SK-N-DZ (cell line): ENCODE measurements around the gene FKBP1A.

Source experiments
- DNase-seq: peaks from one replicate; pipeline ENCODE4 v3.0.0-alpha.2; 2015; ENCODE audit warnings: low spot score

FKBP1A gene

DNA sequence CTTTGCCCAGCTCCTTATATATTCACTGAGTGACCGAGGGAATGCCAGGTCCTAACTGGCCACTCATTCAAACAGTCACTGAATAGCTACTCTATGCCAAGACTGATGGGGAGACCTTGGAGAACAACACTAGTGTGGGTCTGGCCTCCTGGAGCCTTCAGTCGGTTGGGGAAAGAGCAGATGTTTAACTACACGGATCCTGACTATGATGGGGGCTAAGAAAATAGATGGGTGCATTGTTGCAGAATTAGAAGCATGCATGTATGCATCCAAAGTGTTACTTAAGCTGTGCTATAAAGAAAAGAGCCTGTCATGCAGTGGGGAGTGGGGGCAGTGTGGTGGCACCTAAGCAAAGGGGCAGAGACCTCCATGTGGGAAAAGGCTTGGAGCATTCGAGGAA is 6.5 kb downstream of the FKBP1A start:
- DNase-seq, result no peak

DNA sequence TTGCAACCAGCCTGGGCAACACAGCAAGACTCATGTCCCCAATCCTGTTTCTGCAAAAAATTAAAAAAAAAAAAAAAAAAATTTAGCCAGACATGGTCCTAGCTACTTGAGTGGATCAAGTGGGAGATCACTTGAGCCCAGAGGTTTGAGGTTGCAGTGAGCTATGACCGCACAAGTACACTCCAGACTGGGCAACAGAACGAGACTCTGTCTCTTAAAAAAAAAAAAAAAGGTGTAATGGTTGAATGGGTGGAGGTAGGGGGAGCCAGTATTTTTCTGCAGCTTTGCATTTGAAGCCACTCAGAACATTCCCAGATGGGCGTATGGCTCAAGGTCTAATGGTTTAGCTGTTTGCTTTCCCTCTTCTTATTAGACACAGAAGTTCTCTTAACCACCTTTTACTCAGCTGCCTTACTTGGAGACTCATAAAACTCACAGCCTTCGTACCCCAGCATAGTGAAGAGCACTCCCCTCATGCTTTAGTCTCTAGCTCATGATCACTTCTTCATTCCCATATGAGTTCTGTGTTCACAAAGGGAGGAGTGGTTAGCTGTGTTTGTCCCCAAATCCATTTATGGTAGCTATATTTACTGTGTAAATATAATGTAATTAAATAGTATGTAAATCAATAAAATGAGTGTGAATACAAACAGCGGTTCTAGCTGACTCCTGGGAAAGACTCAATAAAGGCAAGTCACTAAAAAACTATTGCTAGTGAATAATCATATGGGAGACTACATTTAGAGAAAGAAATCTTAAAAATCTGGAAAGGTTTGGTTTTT is 9.0 kb downstream of the FKBP1A start:
- DNase-seq, result no peak

DNA sequence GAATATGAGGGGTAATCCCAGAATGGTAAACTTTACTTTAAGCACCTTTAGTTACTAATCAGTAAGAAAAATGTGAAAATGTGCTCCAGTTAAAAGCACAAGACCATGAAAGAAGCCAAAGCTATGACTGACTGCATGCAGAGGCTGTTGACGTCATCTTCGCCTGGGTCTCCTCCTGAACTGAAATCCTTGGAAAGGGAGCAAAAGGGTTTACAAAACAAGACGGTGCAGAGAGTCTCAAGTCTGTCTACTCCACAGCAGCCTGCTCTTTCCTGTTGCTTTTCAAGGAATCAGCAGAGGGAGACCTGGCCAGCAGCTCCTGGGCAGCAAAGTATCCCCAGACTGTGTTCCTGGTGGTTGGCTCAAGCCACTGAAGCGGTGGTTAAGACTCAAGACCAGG is 10.2 kb downstream of the FKBP1A start:
- DNase-seq, result no peak

DNA sequence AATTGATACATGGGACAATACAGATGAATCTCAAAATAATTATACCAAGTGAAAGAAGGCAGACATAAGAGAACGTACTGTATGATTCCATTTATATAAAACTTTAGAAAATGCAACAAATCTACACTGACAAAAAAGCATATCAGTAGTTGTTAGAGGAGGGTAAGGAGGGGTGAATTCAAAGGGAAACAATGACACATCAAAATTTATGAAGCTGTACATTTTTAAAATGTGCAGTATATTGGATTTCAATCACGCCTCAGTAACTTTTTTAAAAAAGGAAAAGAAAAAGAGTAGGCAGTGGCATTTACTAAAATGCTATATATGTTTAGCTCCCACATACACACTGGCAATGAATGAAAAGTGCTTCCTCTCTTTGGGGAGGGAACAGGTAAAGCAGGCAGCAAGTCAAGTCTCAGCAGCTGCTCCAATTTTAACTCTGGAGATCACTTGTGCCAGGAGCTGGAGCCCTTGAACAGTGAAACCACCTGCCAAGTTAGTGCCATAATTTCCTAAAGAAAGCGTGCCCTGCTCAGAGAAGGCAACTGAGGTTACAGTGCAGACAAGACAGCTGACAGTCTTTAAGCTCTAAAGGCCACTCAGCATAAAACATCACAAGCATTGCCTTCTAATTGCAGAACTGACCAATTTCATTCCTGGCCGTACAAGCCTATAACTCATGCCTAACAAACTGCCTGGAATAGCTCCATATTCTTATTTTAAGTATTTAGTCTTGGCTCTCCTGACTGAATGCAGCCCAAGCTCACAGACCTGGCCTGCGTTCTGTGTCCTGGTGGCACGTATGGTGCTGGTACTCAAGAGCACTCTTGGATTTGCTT is 10.9 kb downstream of the FKBP1A start:
- DNase-seq, result no peak

DNA sequence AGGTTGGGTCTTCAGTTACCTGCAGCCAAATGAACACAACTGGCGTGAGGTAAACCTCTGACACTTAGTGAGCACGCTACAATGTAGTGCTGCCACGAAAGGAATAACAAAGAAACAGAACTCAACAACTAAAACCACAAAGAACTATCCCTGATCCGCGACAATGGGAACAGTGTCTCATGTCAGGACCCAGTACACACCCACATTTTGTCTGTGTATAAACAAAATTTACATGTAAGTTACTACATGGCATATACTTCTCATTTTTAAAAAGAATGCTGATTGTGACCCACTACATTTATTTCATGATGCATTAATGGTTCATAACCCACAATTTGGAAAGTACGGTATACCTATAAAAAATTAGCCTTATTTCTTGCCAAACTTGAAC is 14.1 kb downstream of the FKBP1A start:
- DNase-seq, result no peak

DNA sequence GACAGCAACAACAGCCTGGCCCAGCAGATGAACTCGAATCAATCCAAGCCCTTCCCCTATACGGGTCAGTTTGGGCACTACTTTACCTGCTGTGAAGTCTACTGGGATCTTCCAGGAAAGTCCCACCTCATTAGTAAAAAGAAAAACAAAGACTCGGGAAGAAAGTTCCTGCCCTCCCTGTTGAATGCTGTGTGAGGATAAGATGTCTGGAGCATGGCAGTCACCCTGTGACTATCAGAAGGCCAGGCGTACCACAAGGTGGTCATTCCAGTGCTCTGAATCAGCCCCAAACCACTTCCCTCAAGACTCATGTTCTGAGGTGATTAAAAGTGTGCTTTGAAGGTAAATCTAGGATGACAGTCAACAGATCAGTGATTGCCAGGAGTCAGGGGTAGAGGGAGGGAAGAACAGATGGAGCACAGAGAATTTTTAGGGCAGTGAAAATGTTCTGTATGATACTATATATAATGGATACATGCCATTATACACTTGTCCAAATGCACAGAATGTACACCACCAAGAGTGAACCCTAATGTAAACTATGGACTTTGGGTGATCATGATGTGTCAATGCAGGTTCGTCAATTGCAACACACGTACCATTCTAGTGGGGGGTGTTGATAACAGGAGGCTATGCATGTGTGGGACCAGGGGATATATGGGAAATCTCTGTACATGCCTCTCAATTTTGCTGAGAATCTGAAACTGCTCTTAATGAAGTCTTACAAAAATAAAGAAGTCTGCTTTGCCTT is 14.7 kb downstream of the FKBP1A start:
- DNase-seq, result no peak

DNA sequence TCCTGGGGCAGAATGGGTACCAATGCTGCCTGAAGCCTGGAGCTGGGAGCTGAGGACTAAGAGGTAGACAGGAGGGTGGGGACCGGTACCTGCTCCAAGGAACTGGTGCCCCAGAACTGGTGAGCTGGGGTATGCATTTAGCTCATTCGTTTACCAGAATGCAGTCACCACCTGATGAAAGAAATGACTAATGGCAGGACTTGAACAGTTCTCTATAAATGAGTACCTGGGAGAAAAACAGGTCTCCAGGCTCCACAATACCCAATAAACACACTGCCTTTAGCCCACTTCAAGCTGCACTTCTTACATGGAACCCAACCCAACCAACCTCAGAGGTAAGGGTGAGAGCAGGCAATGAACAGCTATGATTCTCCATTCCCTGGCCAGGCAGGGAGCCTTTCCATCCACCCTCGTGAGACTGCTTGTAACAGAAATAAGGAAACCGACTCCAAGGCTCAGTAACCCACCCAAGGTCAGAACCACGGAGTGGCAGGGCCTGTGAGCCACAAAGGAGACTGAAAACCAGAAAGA is 15.4 kb downstream of the FKBP1A start:
- no peak for DNase-seq

DNA sequence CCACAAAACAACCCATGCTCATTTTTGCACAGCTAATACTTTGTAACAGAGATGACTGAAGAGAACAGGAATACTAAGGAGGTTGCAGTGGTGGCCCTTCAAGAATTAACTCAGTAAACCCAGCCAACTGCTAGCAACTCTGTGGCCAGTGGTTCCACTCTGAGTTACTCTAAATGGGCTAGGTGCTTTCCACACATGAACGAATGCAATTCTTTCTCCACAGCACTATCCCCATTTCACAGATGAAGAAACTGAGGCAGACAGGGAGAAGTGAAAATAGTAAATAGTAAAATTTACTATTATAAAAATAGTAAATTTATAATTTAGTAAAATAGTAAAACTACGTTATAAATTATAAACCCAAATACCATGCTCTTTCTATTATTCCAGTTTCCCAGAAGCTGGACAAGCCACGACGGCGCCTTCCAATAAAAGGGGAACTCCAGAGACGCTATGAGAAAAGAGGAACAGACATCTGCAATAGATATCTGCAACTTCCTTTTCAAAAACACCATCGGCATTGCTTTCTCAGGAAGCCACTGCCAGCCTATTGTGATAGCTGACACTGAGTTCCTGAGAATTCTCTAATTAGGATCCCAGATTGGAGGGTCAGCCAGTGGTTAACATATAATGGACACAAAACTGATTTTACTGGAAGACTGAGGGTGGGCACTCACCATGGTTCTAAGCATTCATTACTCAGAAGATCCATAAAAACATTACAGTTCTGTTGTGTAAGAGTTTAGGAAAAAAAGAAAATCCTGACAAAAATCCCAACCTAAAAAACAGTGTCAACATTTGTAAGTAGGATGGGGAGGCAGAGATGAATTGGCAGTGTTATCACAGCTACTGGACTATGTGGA is 16.2 kb downstream of the FKBP1A start:
- DNase-seq, result no peak

DNA sequence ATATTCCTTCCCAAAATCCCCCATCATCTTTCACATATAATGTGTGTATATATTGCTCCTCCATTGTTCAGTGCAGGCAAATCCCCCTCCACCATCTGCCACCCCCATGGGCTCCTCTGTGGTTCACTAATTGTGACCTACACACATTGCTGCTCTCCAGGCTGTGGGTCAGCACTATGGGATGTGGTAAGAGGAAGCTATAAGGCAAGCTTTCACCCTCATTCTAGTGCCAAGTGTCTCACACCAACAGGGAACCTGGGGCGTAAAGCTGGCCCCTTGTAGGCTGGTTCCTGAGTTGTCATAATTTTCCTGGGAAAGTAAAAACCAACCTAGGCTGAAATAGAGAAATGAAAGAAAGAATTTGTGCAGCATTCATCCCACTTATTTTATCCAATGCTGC is 16.8 kb downstream of the FKBP1A start:
- no peak for DNase-seq

DNA sequence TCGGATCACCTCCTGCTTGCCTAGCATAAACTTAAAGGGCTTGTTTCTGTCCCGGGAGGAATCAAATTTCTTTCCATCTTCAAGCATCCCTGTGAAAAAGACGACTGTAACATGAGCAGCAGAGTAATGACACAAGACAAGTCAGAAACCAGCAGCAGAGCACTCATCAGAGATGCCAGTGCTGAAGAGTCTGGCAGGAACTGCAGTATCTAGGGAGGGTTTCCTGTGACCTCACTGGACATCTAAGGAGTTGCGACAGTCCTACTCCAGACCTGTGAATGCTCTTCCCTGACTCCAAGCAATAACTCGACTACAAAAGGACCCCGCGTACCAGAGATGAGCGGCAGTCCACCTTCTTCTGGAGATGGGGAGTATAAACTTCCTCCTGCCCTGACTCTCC is 17.3 kb downstream of the FKBP1A start:
- DNase-seq, result no peak

DNA sequence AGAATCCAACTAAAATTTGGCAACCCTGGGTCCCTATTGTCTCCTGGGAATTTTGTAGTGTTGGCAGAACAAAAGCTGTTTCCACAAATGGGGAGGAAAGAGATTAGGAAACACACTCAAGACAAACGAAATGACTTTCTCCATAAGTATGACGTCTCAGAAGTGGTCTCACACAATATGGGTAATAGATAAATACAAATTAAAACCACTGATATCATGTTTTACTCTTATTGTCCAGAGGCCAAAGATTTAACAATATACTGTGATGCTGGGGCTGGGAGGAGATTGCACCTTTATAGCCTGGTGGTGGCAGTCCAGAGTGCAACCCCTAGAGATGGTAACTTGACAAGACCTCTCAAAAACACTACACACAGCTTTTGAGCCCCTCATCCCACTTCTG is 18.6 kb downstream of the FKBP1A start:
- no peak for DNase-seq

DNA sequence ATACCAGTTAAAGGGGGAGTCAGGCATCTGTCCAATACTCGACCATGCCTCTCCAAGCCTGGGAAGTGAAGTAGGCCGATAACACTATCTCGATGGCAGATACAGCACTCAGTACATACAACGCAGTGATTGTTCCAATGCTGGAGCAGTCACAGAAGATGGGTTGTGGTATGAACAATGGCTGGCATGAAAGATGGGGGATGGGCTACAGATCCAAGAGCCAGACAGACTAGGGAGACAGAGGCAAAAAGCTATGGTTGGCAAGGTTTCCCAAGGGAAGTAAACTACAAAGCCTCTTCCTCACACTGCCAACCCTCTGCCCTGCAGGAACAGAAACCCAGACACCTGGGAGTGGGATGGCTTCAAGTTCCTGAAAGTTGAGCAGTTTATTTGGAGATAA is 19.2 kb downstream of the FKBP1A start:
- DNase-seq, result no peak

DNA sequence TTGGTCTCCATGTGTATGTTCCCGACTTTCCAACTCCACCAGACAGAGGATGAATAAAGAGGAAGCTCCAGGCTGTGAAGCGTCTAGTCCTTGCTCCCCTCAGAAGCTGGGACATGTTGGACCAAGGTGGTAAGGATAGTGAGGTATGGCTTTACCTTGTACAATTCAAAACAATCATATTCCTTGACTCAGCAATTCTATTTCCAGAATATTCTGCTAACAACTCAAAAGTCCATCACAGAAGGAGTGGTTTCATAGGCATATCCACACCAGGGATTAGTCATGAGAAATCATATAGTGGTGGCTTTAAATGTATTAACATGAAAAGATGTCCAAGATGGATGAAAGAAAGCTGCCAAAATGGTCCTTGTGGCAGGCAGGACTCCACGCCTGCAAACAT is 19.8 kb downstream of the FKBP1A start:
- DNase-seq, result no peak

DNA sequence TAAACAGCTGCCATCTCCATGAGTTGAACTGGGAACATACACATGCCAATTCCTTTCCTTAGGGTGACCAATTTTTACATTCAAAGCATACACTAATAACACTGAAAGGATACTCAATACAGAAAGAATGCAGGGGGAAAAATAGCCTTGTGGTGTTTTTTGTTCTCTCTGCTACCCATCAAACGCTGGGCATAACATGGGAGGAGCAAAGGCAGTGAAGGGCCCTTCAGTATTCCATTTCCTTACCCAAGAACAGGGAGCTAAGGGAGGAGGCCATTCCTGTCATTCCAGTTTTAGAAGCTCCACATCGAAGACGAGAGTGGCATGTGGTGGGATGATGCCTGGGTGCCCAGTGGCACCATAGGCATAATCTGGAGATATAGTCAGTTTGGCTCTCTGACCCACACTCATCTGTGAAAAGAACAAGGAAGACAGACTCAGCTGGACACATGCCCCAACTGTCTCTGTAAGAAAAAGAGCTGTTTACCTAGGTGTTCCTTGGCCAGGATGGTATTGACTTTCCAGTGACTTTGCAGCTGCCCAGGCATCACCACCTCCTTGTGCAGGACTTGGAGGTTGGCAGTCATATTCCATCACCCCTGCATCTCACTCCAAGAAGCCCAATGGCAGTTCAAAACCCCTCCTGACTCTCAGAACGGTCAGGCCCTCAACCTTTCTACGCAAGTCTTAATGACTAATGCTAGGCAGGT is 20.9 kb downstream of the FKBP1A start:
- no peak for DNase-seq

DNA sequence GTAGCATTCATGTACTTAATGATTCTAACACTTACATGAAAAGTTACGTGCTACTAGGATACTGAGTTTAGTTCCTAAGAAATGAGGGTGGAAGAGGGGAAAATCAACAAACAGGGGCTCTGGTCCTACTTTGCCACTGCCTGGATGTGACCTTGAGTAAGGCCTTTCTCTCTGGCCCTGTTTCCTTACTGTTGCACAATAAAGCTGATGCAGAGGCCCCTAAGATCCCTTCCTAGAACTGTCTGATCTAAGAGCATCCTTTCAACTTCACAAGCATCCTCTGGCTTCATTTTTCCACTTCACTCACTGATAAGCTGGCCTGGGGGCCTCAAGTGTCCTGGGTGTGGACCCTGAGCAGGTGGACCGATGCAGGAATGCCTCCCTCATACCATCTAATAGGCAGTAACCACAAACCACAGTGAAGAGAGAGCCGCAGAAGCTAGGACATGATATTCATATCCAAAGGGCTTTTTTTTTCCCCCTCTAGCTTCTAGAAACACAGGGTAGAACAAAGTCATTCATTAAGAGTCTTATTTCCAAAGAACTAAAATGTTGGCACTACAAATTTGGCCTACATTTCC is 21.6 kb downstream of the FKBP1A start:
- DNase-seq, result no peak

DNA sequence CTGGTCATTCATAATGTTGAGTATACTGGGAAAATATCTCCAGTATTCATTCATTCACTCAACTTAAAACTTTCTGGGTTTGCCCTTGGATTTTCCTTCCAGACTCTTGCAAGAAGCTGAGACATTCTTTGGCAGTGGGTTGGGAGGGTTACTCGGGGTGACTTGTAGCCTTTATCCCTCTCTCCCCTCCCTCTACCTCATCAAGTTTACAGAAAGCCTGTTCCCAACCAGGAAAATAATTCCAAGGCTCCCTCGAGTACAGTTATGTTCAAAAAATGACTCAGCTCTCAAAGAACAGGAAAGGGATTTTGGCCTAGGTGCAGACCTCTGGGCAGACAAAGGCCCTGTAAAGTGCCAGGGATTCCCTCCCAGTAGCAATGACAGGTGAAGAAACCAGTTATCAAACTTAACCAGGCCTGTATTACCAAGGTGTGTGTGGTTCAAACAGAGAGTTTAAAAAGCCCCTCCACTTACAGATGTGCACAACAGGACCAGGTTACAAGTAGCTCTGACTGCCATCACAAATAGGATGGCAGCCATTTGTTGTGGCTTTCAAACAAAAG is 22.2 kb downstream of the FKBP1A start:
- no peak for DNase-seq

DNA sequence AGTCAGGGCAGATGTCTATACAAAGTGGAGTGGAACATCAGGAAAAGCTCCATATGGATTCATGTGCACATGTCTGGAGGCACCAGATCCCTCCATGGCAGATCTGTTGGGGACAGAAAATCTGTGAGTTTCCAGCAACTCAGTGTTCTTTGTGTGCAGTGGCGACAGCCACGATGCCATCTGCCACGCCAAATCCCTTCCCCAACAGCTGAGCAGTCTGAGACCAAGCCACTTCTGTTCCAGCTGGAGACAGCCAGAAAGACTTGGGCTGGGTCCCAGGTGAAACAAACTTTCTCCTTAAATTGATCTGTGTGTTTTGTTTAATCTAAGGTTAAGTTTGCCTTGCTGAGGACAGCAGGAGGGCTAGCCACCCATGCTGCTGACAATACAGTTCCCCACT is 22.9 kb downstream of the FKBP1A start:
- DNase-seq, result no peak

DNA sequence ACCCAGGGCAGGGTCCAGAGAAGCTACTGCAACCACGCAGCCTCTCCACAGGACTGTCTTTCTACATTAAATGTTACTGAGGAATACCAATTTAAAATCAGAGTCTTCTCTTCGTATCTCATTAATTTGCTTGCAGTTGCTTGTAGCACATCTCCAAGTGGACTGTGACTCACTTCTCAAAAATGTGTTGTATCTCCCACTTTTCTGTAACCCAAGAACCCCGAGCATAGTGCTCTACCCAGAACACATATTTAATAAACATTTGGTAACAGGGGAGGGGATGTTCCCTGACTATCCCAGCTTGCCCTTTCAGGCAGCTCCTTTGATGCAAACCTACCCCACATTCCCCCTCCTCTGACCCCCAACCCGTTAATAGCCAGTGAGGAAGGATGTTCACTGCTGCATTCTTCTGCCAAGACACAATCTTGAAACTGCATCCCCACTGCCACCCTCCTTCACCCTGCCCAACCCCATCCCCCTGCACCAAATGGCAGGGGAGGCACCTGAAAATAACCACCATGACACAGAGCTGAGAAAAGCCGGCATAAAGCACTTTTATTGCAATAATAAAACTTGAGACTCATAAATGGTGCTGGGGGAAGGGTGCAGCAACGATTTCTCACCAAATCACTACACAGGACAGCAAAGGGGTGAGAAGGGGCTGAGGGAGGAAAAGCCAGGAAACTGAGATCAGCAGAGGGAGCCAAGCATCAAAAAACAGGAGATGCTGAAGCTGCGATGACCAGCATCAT is 24.2 kb downstream of the FKBP1A start:
- DNase-seq, result no peak

DNA sequence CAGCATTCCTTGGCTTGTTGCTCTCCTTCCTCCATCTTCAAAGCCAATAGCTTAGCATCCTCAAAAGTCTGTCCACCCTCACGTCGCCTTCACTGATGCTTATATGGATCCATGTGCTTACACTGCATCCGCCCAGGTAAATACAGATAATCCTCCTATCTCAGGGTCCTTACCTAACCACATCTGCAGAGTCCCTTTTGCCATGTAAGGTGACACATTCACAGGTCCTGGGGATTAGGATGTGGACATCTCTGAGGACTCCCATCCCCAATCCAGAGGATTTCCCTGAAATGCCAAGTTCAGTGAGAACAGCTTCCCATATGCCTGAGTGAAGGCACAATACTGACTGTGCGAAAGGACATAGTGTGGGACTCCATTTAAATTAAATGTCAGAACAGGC is 25.4 kb downstream of the FKBP1A start:
- DNase-seq, result no peak
